ENCODE data around the gene CHMP3. TPM values are rescaled to one million over a fixed set of nuclear protein-coding genes. Genes with fewer than 3 reads are reported as not detected.
A peak's percentile ranks its signal among the peaks of the same experiment; 100 is the strongest.
"Not testable (repeated sequence)": the region's sequence is repeated elsewhere in the genome, so short reads cannot be mapped to it uniquely, and the experiment has no call there.

CHMP3 gene
- 175 TPM for total RNA-seq
- long read RNA-seq, transcript CHMP3-201 (6 exons, 3,171 nt), result major isoform, 152 of 177 reads
- long read RNA-seq, transcript CHMP3-203 (5 exons, 1,099 nt), result minor isoform, 5 of 177 reads
- long read RNA-seq, partial matches to known transcripts, result 1 of 177 reads
- long read RNA-seq, other reads (novel, unspliced or antisense), result 19 of 177 reads

DNA sequence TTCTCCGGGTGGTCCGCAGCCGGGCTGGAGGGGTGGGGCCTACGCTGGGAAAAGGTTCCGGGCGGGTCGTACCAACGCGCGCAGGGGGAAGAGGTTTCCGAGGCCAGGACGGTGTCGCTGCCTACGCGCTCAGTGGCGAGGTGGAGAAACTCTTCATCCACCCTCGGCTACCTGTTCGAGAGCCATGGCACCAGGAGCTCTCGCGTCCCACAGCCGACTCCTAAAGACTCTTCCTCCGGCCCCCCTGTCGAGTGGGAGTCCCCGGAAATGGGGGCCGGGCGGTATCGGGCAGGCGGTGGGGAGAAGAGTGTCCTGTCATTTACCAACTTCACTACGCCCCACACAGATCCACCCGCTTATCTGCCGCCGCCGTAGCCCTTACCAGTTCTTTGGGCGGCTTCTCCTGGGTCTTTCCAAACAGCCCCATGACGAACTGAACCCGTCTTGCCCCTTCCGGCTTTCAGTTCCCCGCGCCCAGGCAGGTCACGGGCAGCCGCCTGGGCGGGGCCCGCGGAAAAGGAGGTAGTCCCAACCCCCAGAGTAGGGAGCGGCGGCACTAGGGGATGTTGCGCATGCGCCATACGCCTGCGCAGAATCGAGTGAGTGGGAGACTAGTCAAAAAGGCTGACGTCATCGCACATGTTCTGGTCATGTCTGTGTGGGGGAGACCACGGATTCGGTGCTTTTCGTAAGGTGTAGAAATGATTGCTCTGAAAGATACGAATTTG, at the start of gene CHMP3:
CHMP3 (minus strand) TSS at position 522 of the 728 bp plus-strand sequence; CDS start at position 427, 95 bp downstream.
- intact Hi-C loops (cut with DNase I), result loop anchor here (1.0 to 2.0 kb wide), 2 partner anchors 60 to 122 kb away; partner anchors contain the start of genes KDM3A and RNF103
- DNase-seq (ENCODE audit: low spot score), result peak; percentile 99

DNA sequence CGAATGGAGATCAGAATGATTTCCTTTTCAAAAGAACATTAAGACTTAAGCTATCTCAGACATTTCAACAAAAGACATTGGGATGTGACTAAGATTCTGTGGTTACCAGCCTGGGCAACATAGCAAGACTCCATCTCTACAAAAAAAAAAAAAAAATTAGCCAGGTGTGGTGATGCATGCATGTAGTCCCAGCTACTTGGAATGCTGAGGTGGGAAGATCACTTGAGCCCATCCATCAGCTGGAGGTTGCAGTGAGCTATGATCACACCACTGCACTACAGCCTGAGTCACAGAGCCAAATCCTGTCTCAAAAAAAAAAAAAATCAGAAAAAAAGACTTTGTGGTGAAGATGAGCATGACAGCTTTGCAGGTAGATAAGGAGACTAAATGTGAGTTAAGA, 47.6 kb upstream of the CHMP3 start:
- intact Hi-C loops (cut with DNase I), result no loop called here
- DNase-seq (ENCODE audit: low spot score), result no peak

DNA sequence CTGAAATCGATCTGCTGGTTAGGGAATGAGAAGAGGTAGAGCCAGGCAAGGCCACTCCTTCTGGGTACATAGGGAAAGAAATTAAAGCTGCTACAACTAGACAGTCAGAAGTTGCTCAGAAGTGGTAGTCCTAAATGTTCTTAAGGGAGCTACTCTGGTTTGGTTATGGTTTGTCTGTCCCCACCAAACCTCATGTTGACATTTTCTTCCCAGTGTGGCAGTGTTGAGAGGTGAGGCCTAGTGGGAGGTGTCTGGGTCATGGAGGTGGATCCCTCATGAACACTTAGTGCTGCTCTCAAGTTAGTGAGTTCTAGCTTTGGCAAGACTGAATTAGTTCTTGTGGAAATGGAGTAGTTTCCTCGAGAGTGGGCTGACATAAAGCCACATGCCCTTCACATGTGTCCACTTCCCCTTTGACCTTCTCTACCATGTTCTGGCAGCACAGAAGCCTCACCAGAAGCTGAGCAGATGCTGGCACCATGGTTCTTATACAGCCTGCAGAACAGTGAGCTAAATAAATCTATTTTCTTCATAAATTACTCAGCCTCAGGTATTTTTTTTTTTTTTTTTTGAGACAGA, 45.7 kb upstream of the CHMP3 start:
- DNase-seq (ENCODE audit: low spot score), result no peak
- intact Hi-C loops (cut with DNase I), result no loop called here

DNA sequence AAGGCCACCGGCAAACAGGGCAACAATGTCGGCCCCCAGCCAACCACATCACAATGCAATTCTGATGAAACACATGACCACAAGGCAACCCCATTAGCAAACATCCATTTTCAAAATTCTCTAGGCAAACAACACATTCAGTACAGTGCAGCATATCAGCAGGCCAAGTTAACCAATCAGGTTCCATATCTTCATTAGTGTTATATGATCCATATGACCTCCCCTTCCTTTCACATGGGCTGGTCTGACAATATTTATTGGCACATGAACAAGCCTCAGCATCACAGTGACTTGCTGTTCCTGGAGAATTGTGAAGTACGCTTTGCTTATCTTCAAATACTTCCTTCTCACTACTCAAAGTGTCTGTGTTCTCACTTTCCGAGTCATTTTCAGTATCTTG, 40.7 kb upstream of the CHMP3 start:
- DNase-seq (ENCODE audit: low spot score), result no peak
- intact Hi-C loops (cut with DNase I), result no loop called here

DNA sequence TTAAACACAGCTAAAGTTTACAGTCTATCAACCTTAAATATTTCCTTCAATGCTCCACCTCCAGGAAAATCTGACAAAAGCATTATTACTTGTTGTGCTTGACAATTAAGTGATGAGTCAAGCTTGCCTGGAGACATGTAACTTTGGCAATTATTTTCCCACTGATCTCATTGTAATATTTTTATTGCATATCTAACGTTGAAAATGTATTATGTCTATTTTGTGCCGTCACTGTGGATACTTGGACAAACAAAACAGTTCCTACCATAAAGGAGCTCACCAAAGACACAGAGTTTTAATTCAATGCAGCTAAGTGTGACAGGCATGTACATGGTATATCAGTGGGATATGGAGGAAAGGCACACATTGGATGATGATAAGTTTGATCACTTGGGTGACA, 35.7 kb upstream of the CHMP3 start:
- intact Hi-C loops (cut with DNase I), result loop anchor here (10.0 kb wide), 1 partner anchor 106 kb away; no protein-coding TSS in a partner anchor
- no peak for DNase-seq (ENCODE audit: low spot score)

DNA sequence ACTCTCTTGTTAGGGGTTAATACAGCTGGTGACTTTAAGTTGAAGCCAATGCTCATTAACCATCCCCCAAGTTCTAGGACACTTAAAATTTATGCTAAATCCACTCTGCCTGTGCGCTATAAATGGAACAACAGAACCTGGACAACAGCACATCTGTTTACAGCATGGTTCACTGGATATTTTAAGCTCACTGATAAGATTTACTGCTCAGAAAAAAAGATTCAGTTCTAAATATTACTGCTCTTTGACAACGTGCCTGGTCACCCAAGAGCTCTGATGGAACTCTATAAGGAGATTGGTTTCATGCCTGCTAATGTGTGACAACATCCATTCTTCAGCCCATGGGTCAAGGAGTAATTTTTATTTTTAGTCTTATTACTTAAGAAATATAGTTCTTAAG, 32.9 kb upstream of the CHMP3 start:
- no peak for DNase-seq (ENCODE audit: low spot score)
- intact Hi-C loops (cut with DNase I), result loop anchor here (10.0 kb wide), 1 partner anchor 109 kb away; no protein-coding TSS in a partner anchor

DNA sequence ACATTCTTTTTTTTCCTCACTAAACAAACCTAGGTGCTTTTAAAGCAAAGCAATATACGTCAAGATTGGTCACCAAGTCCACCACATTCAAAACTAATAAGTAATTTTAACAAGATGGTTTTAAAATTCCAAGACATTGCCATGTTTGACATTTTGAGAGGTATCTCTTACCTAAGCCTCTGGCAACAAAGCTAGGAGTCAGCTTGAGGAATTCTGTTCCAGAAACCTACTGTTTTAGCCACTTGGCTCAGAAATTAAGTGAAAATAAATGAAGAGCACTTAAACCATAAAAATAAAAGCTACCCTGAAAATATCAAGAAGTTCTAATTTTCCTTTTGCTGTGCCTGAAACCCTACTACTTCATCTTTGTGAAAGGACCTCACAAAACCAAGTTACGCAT, 30.0 kb upstream of the CHMP3 start:
- intact Hi-C loops (cut with DNase I), result loop anchor here (10.0 kb wide), 1 partner anchor 112 kb away; no protein-coding TSS in a partner anchor
- DNase-seq (ENCODE audit: low spot score), result no peak

DNA sequence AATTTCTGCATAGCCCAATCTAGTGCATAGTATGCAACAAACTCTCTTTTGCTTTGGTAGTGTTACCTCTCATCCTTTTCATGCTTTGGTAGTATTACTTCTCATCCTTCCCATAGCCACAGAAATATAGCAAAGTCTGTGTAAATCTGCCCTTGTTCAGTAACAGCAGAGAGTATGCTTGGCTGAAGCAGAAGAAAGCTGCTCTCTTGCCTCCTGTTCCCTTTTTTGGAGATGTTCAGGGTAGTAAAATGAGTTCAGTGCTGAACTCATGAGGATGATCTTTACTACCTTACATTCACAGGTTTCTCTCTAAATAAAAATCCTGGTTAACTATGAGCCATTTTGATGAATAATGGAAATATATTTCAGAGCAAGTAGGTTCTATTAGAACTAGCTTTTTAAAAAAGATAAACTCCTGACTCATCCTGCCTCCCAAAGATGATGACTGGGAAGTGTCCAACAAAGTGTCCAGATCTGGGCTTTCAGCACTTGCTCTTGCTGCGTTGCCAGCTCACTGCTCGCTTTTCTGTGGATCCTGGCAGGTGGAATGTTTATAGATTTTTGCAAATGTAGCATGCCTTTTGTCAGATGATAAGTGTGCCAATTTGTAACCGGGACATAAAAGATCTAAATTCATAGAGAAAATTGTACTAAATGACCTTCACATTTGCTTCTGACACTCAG, 29.4 kb upstream of the CHMP3 start:
- no peak for DNase-seq (ENCODE audit: low spot score)
- intact Hi-C loops (cut with DNase I), result loop anchor here (10.0 kb wide), 1 partner anchor 112 kb away; no protein-coding TSS in a partner anchor

DNA sequence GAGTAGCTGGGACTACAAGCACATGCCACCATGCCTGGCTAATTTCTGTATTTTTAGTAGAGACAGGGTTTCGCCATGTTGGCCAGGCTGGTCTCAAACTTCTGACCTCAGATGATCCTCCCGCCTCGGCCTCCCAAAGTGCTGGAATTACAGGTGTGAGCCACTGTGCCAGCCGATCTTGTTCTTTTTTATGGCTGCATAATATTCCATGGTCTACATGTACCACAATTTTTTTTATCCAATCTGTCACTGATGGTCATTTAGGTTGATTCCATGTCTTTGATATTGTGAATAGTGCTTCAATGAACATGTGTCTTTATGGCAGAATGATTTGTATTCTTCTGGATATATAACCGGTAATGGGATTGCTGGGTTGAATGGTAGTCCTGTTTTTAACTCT, 26.5 kb upstream of the CHMP3 start:
- intact Hi-C loops (cut with DNase I), result loop anchor here (10.0 kb wide), 1 partner anchor 115 kb away; no protein-coding TSS in a partner anchor
- DNase-seq (ENCODE audit: low spot score), result not testable (repeated sequence)

DNA sequence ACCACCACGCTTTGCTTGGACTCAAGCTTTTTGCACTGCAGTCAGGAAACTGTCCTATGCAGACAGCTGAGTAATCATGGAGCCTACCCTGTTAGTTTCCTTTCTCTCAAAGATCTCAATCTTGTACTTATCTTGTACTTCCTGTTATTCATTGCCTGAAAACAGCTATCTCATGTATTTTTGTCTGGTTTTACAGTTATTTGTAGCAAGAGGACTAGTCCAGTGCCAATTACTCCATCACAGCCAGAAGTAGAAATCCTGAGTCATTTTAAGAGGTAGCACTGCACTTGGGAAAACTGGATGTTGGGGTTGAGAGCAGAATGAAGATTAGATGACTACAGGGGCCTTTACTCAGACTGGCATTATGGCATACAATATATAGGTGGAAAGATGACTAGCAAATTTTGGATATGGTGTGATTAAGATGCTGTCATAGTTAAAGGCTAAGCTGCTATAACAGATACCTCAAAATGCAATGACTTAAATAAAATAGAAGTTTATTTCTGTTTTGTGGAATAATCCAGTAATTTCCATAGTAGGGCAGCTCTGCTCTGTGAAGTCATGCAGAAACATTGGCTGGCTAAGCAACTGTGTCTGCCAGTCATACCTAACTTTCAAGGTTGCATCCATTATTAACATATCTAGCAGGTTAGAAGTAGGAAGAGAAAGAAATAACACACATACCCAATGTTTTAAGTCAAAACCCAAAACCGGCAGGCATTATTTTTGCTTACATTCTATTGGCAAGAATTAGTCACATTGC, 21.1 kb upstream of the CHMP3 start:
- intact Hi-C loops (cut with DNase I), result no loop called here
- no peak for DNase-seq (ENCODE audit: low spot score)

DNA sequence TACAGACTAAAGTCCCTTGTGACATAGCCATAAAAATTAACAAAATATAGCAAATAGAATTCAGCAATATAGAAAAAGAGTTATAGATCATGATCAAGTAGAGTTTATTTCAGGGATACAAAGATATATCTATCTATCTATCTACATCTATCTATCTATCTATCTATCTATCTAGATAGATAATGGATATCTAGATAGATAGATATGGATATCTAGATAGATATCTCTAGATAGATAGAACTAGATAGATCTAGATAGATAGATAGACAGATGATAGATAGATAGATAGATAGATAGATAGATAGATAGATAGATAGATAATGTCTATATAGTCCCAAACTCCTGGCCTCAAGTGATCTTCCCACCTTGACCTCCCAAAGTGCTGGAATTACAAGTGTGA, 17.3 kb upstream of the CHMP3 start:
- intact Hi-C loops (cut with DNase I), result no loop called here
- DNase-seq (ENCODE audit: low spot score), result no peak

DNA sequence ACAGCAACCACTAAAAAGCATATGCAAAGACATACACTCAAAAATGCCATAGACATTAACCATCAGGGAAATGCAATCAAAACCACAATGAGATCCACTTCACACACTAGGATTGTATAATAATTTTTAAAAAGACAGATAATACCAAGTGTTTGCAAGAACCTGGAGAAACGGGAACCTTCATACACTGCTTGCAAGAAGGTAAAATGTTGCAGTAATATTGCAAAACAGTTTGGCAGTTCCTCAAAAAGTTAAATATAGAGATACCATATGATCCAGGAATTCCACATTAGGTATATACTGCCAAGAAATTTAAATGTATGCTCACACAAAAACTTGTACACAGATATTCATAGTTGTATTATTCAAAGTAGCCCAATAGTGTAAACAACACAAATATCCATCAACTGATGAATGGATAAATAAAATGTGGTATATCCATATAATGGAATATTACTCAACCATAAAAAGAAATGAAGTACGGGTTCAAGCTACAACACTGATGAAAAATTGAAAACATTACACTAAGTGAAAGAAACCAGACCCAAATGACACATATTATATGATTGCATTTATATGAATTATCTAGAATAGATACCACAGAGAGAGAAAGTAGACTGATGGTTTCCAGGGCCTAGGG, 14.7 kb upstream of the CHMP3 start:
- intact Hi-C loops (cut with DNase I), result no loop called here
- no peak for DNase-seq (ENCODE audit: low spot score)

DNA sequence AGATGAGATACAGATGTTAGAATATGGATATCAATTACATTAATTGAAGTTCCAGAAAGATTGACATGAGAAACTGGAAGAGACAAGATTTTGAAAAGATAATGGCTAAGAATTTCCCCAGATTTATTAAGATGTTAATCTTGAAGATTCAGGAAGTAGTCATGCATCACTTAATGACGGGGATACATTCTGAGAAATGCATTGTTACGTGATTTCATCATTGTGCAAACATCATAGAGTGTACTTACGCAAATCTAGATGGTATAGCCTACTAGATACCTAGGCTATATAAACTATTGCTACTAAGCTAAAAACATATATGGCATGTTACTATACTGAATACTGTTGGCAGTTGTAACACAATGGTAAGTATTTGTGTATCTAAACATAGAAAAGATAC, 6.8 kb upstream of the CHMP3 start:
- no peak for DNase-seq (ENCODE audit: low spot score)
- intact Hi-C loops (cut with DNase I), result no loop called here

DNA sequence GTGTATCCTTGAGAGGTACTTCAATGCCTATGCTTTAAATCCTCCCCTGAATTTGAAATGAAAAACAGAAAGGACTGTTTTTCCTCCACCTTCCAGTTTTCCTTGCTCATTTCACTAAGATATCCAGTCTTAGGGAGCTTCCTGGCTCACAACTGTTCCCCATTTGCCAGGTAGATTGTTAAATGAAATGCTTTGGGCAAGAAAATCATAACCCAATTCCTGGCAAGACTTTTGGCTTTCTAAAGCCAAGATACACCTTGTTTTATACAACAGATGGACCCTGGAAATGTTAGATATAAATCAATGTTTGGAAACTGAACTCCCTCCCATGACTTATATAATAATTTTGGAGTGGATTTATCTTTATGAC, 3.6 kb upstream of the CHMP3 start:
- intact Hi-C loops (cut with DNase I), result no loop called here
- no peak for DNase-seq (ENCODE audit: low spot score)

DNA sequence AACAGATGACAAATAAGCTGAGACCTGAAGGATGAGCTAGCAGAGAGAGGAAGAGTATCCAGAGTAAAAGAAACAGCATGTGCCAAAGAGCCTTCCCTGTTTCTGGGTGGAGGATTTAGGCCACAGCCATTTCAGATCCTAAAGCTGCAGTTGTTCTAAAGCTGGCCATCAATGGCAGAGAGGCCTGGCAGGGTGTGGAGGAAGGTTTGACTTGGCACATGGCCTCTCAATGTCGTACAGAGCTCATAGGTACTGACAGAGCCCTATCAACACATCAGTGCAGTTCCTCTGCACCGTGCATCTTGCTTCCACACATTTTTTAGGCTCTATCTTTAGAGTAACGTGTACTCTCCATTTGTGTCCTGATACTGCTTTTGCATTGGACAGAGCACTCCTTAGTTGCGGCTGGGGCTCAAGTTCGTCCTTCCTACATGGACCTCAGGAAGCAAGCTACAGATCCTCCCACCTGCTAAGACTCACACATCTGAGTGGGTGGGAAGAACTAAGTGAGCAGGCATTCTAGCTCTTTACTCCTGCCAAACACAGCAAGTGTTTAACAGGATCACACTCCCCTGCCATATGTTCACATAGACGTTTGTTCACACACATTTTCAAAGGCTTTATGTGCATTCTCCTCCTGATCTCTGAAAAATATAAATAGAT, 3.0 kb upstream of the CHMP3 start:
- intact Hi-C loops (cut with DNase I), result no loop called here

DNA sequence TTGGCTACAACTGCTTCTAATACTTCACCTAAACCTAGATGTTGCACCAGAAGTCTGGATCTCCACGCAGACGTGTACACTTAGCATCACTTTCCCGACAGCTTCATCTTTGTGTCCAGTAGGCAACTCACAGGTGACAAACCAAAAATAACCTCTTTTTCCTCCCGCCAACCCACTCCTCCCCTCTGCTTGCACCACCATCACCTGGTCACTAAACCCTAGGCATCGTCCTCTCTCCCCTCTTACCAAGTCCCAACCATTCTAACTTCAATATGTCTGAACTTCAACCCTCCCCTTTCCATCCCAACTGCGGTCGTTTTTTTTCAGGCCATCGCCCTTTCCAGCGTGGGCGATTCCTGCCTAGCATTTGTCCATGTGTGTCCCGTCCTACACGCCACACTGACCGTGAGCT, 413 bp upstream of the CHMP3 start:
- intact Hi-C loops (cut with DNase I), result loop anchor here (1.0 to 2.0 kb wide), 2 partner anchors 60 to 123 kb away; partner anchors contain the start of genes KDM3A and RNF103
- no peak for DNase-seq (ENCODE audit: low spot score)

More for the DNA sequence above, 3.0 kb upstream of the CHMP3 start:
- no peak for DNase-seq (ENCODE audit: low spot score)

DNA sequence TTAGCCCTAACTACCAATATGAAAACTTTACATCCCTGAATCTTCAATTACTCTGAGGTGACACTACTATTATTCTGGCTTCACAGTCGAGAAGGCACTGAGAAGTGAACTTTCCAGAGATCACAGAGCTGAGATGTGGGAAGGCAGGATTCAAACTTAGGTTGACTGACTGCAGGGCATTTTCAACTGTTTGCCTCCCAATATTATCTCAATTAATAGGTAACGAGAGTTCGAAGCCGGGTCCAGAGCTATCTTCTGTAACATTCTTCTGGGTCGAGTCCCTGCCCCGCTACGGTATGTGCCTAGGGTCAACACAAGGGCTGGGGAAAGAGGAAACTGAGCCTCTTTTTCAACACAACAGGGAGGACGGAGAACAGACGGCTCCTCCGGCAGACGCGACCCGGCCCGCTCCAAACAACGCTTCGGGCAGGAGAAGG, 740 bp downstream of the CHMP3 start:
- intact Hi-C loops (cut with DNase I), result loop anchor here (2.0 kb wide), 1 partner anchor 122 kb away; the partner anchor contains the start of gene KDM3A

DNA sequence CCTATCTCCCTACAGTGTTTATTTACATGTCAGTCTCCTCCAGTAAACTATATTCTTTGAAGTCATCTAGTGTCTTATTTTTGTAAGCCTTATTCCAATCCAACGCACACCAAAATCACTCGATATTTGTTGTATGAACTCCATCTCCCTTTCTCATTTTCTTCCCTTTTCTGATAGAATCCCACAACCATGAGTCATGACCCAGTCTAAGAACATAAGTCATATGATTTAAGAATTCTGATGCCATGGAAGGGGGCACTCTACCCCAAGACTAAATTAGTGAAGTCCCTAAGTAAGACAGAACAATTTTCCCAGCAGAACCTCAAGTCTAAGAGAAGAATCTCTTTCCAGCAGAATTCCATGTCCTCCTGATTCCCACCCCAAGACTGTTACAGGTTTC, 5.4 kb downstream of the CHMP3 start:
- no peak for DNase-seq (ENCODE audit: low spot score)
- intact Hi-C loops (cut with DNase I), result no loop called here

More for the DNA sequence above, 740 bp downstream of the CHMP3 start:
- no peak for DNase-seq (ENCODE audit: low spot score)
